A549 (cell line): ENCODE results near the gene GRID1. TPM values are rescaled to one million over a fixed set of nuclear protein-coding genes. Genes with fewer than 3 reads are reported as not detected.

Source experiments
- ATAC-seq, 2 experiments: fragments of 200-7000 bp in 1 of 2; fragments of >200 bp in 1 of 2; cut with Nextera tagmentation in 1 of 2; cut with Tn5 transposase in 1 of 2; 3 replicates each; pipeline versions ENCODE4 v1.8.0 to v1.9.1; 2018 to 2020; ENCODE audit warnings: mild to moderate bottlenecking in 1 of 2, moderate library complexity in 1 of 2
- CTCF ChIA-PET: fragments of 300-600 bp; sonication (Branson Sonifier 250); formaldehyde crosslinking; extraction: SDS; loops from one replicate; lab custom pipeline; 2021; ENCODE audit warnings: antibody characterized with exemption, inconsistent platforms; lab: Yijun Ruan, JAX
- POLR2A ChIA-PET: fragments of 350-600 bp; formaldehyde crosslinking; extraction: SDS; loops from one replicate; lab custom pipeline; 2021; ENCODE audit warnings: antibody characterized with exemption, inconsistent platforms; lab: Yijun Ruan, JAX
- DNase-seq, 2 experiments: peaks; one replicate each; pipeline versions ENCODE4 v3.0.0 to v3.0.0-alpha.2; 2011 to 2016; ENCODE audit warnings: low read depth in 1 of 2, low spot score in 1 of 2
- FAIRE-seq: peaks from 2 replicates; lab custom pipeline; 2011; peaks lifted over from hg19 to GRCh38; lab: Jason Lieb, UNC
- H3K27ac ChIP-seq, 2 experiments: fragments of >200 bp; sonication (Bioruptor Twin); formaldehyde crosslinking; 3 replicates each; pipeline ENCODE4 v1.5.1; 2016 to 2017
- H3K4me1 ChIP-seq: fragments of >200 bp; sonication (Bioruptor Twin); formaldehyde crosslinking; 3 replicates; pipeline ENCODE4 v1.6.1; 2016
- H3K4me2 ChIP-seq: fragments of >200 bp; sonication (Bioruptor Twin); formaldehyde crosslinking; 3 replicates; pipeline ENCODE4 v1.6.1; 2016
- H3K4me3 ChIP-seq: fragments of >200 bp; sonication (Bioruptor Twin); formaldehyde crosslinking; 3 replicates; pipeline ENCODE4 v1.5.1; 2016
- H3K9me3 ChIP-seq: fragments of >200 bp; sonication (Bioruptor Twin); formaldehyde crosslinking; 3 replicates; pipeline ENCODE4 v1.6.1; 2016
- CBX8 ChIP-seq: fragments of 200-600 bp; sonication (generic); IDR thresholded peaks from 2 replicates; pipeline ENCODE4 v1.6.1; 2016
- EP300 ChIP-seq, 2 experiments: fragments of >200 bp; sonication (Bioruptor Twin); formaldehyde crosslinking; IDR thresholded peaks; 2 replicates in 1 of 2; 3 replicates in 1 of 2; pipeline ENCODE4 v1.6.1; 2016 to 2017
- ESRRA ChIP-seq: fragments of 150-350 bp; IDR thresholded peaks from 2 replicates; pipeline ENCODE4 v1.6.1; 2014; ENCODE audit warnings: mild to moderate bottlenecking, low read length, borderline replicate concordance
- HMGXB4 ChIP-seq: fragments of 250-450 bp; sonication (Bioruptor Pico); IDR thresholded peaks from 2 replicates; pipeline ENCODE4 v1.5.0; 2021; ENCODE audit warnings: mild to moderate bottlenecking, moderate library complexity, borderline replicate concordance
- HOXA7 ChIP-seq: fragments of 250-450 bp; sonication (Bioruptor Pico); IDR thresholded peaks from 2 replicates; pipeline ENCODE4 v1.5.0; 2020; ENCODE audit warnings: mild to moderate bottlenecking, moderate library complexity
- MYC ChIP-seq: IDR thresholded peaks from 2 replicates; pipeline ENCODE4 v1.6.1; 2012; ENCODE audit warnings: mild to moderate bottlenecking, inconsistent platforms, low read length, improper control_type of control experiment, borderline replicate concordance
- NFE2L2 ChIP-seq: fragments of 150-350 bp; conservative IDR thresholded peaks from 2 replicates; pipeline ENCODE4 v1.6.1; 2014; ENCODE audit warnings: low read length
- NR3C1 ChIP-seq: fragments of >200 bp; sonication (Bioruptor Twin); formaldehyde crosslinking; IDR thresholded peaks from 3 replicates; pipeline ENCODE4 v1.6.1; 2017
- PHF8 ChIP-seq: fragments of 200-600 bp; sonication (generic); IDR thresholded peaks from 2 replicates; pipeline ENCODE4 v1.6.1; 2016; ENCODE audit warnings: low read depth, mild to moderate bottlenecking, antibody characterized with exemption, moderate library complexity, borderline replicate concordance
- POLR2AphosphoS2 ChIP-seq: conservative IDR thresholded peaks from 2 replicates; pipeline ENCODE4 v1.6.1; 2012; ENCODE audit warnings: low read length, improper control_type of control experiment, inconsistent platforms
- RAD21 ChIP-seq, 2 experiments: fragments of >200 bp in 1 of 2; sonication (Bioruptor Twin) in 1 of 2; formaldehyde crosslinking in 1 of 2; IDR thresholded peaks in 1 of 2; conservative IDR thresholded peaks in 1 of 2; 2 replicates in 1 of 2; 3 replicates in 1 of 2; pipeline ENCODE4 v1.6.1; 2012 to 2018; ENCODE audit warnings: inconsistent platforms in 1 of 2
- RARB ChIP-seq: fragments of 250-450 bp; sonication (Bioruptor Pico); IDR thresholded peaks from 2 replicates; pipeline ENCODE4 v1.8.0; 2021; ENCODE audit warnings: mild to moderate bottlenecking, moderate library complexity
- RCOR1 ChIP-seq: fragments of 150-350 bp; IDR thresholded peaks from 2 replicates; pipeline ENCODE4 v1.6.1; 2014; ENCODE audit warnings: antibody characterized with exemption, low read length, low read depth
- RFX5 ChIP-seq: fragments of 450-650 bp; IDR thresholded peaks from 2 replicates; pipeline ENCODE4 v1.7.1; 2014; ENCODE audit warnings: antibody characterized with exemption, mild to moderate bottlenecking, moderate library complexity
- SREBF2 ChIP-seq: fragments of 450-650 bp; IDR thresholded peaks from 2 replicates; pipeline ENCODE4 v1.6.1; 2014; ENCODE audit warnings: mild to moderate bottlenecking, moderate library complexity
- ZSCAN20 ChIP-seq: fragments of 250-450 bp; sonication (Bioruptor Pico); IDR thresholded peaks from 2 replicates; pipeline ENCODE4 v1.8.0; 2022; ENCODE audit warnings: mild to moderate bottlenecking, moderate library complexity
- WGBS: methylation state at CpG from one replicate; pipeline ENCODE4 v1.1.6; 2017; ENCODE audit errors: missing lambda C conversion rate; 5-methylcytosine and 5-hydroxymethylcytosine counted together
- polyA plus RNA-seq, 4 experiments: library from polyadenylated mRNA; depleted of rRNA in 3 of 4; stranded (reverse); fragments of >200 nt; fragmentation: RNase III in 1 of 4; extraction: RNeasy Plus Mini Kit Qiagen cat#74134 plus additional on column Dnase treatment in 1 of 4; gene quantifications; 2 replicates in 3 of 4; 3 replicates in 1 of 4; pipeline ENCODE4 v1.2.3, GENCODE V29; 2011 to 2017
- TF ChIP-seq, protein P1 (sequence below): IDR thresholded peaks from 2 replicates; pipeline ENCODE4 v1.6.1; 2012
- TF ChIP-seq, protein P2 (sequence below): IDR thresholded peaks from 2 replicates; pipeline ENCODE4 v1.6.1; 2012; ENCODE audit warnings: low read depth, borderline replicate concordance

The GRID1 gene
- polyA plus RNA-seq, 2 of the 4 experiments (the other 2 are of a cell fraction): 0.14 to 0.30 TPM

DNA sequence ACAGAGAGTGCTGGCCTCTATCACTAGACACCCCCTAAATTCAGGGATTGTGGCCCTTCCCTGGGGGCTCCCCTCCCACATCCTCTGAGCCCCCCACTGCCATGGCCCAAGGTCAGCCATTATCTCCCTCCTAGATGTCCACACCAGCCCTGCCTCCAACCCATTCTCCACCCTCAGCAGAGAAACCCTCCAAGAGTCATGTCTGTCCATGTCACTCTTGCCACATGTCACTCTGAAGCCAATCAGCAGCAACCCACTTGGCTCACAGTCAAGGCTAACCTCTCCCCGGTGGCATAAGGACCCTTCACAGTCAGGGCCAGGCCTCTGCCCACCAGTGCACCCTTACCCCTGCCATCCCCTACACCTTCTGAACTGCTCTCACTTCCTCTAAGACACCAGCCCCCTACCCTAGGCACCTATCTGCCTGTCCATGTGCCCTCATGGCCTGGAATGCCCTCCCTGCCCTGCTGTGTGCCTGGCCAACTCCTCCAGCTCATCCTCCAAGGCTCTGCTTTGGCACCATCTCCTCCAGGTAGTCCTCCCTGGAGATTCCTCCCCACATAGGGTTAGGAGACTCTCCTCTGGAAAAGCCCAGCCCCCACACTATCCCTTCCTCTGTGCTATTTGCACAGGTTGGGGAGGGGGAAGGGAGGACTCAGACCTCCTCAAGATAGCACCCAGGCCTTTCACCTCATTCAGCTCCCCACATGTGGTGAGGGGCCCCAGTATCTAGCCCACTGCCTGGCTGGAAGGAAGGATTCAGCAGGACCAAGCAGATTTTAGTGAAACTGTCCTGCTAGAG, 83.7 kb downstream of the GRID1 start:
- no peak overlapping the region for H3K4me3 ChIP-seq
- WGBS: 0% methylated on average over 1 of the region's 1 CpG
- ATAC-seq (no peak), DNase-seq (no peak), FAIRE-seq (no peak)
- ChIA-PET POLR2A (no interaction called here), CTCF (no interaction called here)
- H3K27ac ChIP-seq: no peak overlapping the region
- H3K4me1 ChIP-seq: no peaks in the 10 kb centered on the region
- H3K4me2 ChIP-seq: no peak overlapping the region
- TF ChIP-seq RCOR1: no peak
- peaks cover 5% of the 10 kb centered on the region; the same call in 1 of the 3 replicates for H3K9me3 ChIP-seq

DNA sequence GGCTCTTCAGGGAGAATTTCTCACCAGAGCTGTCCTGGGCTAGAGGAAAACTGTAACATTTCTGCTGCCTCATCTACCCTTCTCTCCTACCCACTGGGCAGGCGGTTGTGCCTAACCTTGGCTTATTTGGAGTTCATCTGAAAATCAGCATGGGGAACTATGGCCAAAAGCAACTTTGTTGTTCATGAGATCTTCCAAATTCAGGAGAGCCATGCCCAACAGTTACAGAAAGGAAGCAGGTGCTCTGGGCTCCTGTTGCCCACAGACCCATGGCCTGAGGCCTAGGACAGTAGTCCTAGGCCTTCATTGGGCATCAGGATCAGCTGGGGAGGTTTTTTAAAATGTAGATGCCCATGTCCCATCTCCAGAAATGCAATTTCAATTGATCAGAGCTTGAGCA, 85.2 kb downstream of the GRID1 start:
- POLR2A ChIA-PET: no interaction called here
- CTCF ChIA-PET: no interaction called here
- no peaks in the 10 kb centered on the region for H3K4me1 ChIP-seq
- no peak for FAIRE-seq
- DNase-seq: no peak
- 46% methylated on average over 1 of the region's 1 CpG for WGBS
- ATAC-seq: no peak
- H3K27ac ChIP-seq: no peak overlapping the region
- no peak overlapping the region for H3K4me3 ChIP-seq
- H3K9me3 ChIP-seq: peaks cover 12% of the 10 kb centered on the region
- H3K4me2 ChIP-seq: no peak overlapping the region
- TF ChIP-seq NR3C1: no peak
- TF ChIP-seq RCOR1: no peak
- TF ChIP-seq SREBF2: no peak
- TF ChIP-seq, protein P1, sequence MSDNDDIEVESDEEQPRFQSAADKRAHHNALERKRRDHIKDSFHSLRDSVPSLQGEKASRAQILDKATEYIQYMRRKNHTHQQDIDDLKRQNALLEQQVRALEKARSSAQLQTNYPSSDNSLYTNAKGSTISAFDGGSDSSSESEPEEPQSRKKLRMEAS: no peak
- no peak for TF ChIP-seq RAD21 (conservative IDR thresholded peaks at IDR 0.05 in 1 of 2, IDR thresholded peaks at IDR 0.05 in 1 of 2)
- no peak for TF ChIP-seq NFE2L2
- no peak for TF ChIP-seq EP300 (IDR thresholded peaks at IDR 0.05)
- TF ChIP-seq RFX5: no peak
- no peak for TF ChIP-seq MYC
- no peak for TF ChIP-seq HMGXB4
- TF ChIP-seq, all 56 proteins: peak for 0

- 5% methylated on average over 2 of the region's 2 CpGs for WGBS
- no peak for FAIRE-seq
- POLR2A ChIA-PET: no interaction called here
These were observed 97.3 kb downstream of the GRID1 start for GRCh38 chr10:86269332-86269731.

More at GRCh38 chr10:86269332-86269731, 97.3 kb downstream of the GRID1 start:
- no peak overlapping the region for H3K27ac ChIP-seq
- DNase-seq (no peak), ATAC-seq (no peak)
- H3K4me2 ChIP-seq: no peak overlapping the region
- H3K4me1 ChIP-seq: no peaks in the 10 kb centered on the region
- TF ChIP-seq EP300 (IDR thresholded peaks at IDR 0.05) (no peak), HOXA7 (CRISPR knock-in tag) (no peak), ZSCAN20 (no peak), CBX8 (no peak), MYC (no peak), POLR2AphosphoS2 (no peak), RARB (CRISPR knock-in tag) (no peak), RAD21 (conservative IDR thresholded peaks at IDR 0.05 in 1 of 2, IDR thresholded peaks at IDR 0.05 in 1 of 2) (no peak), ESRRA (no peak), PHF8 (no peak)
- TF ChIP-seq, protein P2, sequence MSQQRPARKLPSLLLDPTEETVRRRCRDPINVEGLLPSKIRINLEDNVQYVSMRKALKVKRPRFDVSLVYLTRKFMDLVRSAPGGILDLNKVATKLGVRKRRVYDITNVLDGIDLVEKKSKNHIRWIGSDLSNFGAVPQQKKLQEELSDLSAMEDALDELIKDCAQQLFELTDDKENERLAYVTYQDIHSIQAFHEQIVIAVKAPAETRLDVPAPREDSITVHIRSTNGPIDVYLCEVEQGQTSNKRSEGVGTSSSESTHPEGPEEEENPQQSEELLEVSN: no peak
- CTCF ChIA-PET: interaction anchor here (1.6 kb wide), 1 partner anchor 8 kb away, joined by 4 read pairs; no protein-coding TSS in a partner anchor
- H3K4me3 ChIP-seq: no peak overlapping the region
- 0 out of 3 replicates have a peak, but pooled peaks cover 3% of the 10 kb centered on the region for H3K9me3 ChIP-seq
